GM18909 (cell line): ENCODE data around the gene TCN1.
"Not testable (repeated sequence)": the region's sequence is repeated elsewhere in the genome, so short reads cannot be mapped to it uniquely, and the experiment has no call there.

Experiments
- ATAC-seq: cut with Tn5 transposase; IDR thresholded peaks from one replicate; pipeline ENCODE4 v1.9.1; 2021; ENCODE audit warnings: mild to moderate bottlenecking; ENCODE audit not compliant: unreplicated experiment, poor library complexity

The TCN1 gene

DNA sequence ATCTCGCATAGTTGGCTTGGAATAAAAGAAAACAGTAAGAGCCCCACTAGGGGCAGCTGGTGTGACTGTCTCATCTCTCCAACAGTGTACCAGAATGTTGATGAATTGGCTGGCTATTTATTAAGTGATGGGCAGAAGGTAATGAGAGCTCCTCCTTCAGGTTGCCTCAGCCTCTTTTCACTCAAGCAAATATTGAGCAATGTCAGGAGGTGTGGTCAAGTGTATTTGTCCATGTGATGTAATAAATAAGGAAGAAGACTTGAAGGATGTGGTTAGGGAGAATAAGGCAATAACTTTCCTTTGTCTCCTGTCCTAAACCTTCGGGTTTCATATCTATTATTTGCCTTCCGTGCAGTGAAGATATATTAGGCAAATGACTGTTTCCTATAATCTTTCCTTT is at the start of gene TCN1:
Gene TCN1 (minus strand): TSS at position 91 of the 400 bp plus-strand sequence. CDS start 17 bp downstream, at position 74.
- ATAC-seq = no peak

- ATAC-seq = not testable (repeated sequence)
Measured at GRCh38 chr11:59903569-59903968, 37.3 kb upstream of the TCN1 start.

DNA sequence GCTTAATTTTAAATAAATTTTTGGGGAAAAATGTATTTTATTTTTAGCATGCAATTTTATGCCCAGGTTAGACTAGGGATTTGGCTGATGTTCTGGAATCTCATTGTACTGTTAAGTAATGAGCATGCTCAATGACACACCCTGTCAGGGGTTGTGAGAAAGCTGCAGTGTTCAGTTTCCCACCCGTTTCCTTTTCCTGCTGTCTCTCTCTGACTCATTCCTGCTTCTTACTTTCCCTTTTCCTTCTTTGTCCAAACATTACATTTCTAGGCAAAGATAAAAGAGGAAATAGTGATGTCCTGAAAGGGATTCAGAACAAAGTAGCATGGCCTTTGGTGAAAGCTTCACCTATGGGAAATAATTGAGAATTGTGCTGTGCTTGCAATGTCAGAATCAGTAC is 35.0 kb upstream of the TCN1 start:
- no peak for ATAC-seq

GRCh38 chr11:59900366-59901126 is 34.3 kb upstream of the TCN1 start:
- ATAC-seq = no peak

DNA sequence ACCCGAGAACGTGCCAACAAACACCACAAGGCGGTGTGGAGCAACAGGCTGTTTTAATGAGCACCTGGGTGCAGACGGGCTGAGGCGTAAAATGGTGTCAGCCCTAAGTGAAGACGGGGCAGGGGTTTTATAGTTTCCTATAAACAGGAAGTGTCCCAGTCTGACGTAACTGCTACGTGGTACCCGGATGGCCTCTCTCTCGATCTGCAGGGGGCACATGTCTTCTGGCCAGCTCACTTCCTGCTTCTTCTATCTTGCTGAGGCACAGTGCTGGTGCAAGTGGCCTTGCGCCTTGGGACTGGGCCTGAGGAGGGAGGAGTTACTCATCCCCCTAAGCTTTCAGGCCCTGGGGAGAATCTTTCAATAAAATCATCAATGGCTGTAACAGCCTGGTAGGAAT is 33.2 kb upstream of the TCN1 start:
- ATAC-seq = no peak

- no peak for ATAC-seq
Measured at GRCh38 chr11:59898650-59899049, 32.4 kb upstream of the TCN1 start.

DNA sequence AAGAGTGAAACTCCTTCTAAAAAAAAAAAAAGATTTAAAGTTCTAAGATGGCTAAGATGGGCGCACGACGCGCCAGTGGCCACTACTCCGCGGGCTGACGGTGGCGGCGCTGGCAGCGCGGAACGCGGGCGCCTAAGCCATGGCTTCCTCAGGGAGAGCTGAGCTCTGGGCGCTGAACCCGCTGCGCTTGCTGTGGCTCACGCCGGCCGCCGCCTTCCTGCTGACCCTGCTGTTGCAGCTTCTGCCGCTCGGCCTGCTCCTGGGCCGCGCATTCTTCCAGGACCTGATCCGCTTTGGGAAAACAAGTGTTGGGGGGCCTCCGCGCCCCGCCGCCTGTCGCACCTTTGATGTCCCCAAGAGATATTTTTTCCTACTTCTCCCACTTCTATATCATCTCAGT is 31.8 kb upstream of the TCN1 start:
- ATAC-seq = no peak

DNA sequence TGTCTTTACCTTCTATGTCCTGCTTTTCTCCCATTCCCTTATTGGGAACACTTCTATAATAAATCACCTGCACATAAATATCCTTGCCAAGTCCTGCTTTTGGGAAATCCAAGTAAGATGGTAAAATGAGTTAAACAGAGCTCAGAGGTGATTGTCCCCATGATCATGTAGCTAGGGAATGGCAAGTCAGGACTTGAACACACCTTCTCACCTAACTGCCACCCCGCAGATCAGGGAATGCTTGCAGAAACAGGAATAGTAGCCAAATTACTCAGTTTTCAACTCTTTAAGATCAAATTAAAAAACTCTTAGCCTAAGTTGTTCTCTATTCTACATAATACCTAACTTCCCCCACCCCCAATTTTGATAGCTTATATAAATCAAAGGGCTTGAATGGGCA is 28.3 kb upstream of the TCN1 start:
- ATAC-seq = no peak

- ATAC-seq = no peak
Measured at GRCh38 chr11:59891781-59892181, 25.5 kb upstream of the TCN1 start.

DNA sequence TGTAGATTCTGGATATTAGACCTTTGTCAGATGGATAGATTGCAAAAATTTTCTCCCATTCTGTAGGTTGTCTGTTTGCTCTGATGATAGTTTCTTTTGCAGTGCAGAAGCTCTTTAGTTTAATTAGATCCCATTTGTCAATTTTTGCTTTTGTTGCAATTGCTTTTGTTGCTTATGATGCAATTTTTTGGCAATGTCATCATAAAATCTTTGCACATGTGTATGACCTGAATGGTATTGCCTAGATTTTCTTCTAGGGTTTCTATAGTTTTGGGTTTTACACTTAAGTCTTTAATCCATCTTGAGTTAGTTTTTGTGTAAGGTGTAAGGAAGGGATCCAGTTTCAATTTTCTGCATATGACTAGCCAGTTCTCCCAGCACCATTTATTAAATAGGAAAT is 20.9 kb upstream of the TCN1 start:
- not testable (repeated sequence) for ATAC-seq

DNA sequence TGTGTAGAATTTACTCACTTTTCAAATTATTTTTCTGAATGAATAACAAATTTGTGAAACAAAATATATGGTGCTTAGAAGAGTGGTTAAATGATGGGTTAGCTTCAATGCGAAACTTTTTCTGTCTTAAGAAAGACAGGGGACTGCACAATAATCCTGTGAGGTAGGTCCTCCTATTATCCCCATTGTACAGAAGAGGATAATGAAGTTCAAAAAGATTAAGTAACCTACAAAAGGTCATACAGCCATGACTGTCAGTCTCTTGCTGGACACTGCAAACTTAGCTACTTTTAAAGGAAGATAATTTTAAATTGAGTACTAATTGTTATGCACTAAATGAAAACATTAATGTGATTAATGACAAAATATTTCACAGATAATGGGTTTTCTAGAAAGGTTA is 17.3 kb upstream of the TCN1 start:
- no peak for ATAC-seq

GRCh38 chr11:59879567-59879966 is 13.3 kb upstream of the TCN1 start:
- ATAC-seq = no peak

GRCh38 chr11:59878575-59878974 is 12.3 kb upstream of the TCN1 start, which contains the start of gene OOSP3:
Gene OOSP3 (plus strand): TSS chr11:59878782. CDS start chr11:59878809, 27 bp downstream.
- no peak for ATAC-seq

GRCh38 chr11:59877784-59878183 is 11.5 kb upstream of the TCN1 start:
- no peak for ATAC-seq

DNA sequence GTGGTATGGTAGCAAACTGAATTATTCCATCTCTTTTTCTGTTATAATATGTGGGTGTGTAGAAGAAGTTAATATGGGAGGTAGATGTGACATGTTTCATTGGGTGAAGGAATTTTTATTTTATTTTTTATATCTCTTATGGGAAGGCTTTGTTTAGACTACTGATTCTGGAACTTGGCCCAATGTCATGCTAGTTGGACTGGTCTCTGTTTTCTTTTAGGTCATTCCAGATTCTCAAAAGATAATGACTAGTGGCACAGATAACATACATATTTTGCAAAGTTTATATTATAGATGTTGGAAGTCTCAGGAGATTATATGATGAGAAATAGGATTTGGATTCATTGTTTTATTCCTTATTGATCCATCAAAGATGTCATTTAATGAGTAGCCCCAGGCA is 11.0 kb upstream of the TCN1 start:
- ATAC-seq = no peak

DNA sequence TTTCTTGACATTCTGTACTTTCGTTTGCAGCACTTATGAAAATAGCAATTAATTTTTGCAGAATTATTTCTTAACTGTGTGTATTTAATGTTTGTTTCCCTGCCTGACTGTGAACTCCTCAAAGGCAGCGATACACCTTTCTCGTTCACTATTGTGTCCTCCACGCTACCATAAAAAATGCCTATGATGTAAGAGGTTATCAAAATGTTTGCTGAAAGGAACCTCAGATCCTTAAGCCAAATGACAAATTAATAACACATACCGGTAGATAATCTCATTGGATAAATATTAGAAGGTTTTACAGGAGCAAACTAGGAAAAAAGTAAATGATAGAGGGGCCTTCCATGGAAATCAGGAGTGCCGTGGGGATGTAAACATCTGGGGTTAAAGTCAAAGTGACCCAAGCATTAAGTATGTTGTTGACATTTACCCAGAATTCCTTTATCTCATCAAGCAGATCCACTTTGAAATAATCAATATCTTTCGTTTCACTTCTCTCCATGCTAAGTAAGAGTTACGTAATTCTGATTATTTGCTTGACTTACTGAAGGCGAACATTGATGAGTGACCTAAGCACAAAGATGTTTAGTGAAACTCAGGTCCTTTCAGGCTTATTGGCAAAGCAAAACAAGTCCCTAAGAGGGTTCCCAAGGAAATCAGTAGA is 9.7 kb upstream of the TCN1 start:
- no peak for ATAC-seq

DNA sequence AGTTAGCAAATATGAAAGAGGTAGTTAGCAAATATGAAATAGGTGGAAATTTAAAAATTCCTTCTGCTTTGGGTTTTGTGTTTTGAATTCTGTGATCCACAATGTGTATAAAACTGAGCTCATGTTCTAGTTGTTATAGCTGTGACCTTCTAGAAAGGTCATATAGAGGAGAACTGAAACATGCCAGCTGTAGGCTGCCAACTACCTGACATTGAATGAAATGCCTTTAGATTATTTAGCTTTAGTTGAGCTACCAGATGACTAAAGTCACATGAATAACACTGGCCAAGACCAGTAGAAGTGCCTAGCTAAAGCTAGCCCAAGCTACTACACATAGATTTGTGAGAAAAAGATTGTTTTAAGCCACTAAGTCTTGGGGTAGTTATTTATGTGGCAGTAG is 5.8 kb upstream of the TCN1 start:
- ATAC-seq = no peak

GRCh38 chr11:59867946-59868345 is 1.7 kb upstream of the TCN1 start:
- ATAC-seq = no peak

DNA sequence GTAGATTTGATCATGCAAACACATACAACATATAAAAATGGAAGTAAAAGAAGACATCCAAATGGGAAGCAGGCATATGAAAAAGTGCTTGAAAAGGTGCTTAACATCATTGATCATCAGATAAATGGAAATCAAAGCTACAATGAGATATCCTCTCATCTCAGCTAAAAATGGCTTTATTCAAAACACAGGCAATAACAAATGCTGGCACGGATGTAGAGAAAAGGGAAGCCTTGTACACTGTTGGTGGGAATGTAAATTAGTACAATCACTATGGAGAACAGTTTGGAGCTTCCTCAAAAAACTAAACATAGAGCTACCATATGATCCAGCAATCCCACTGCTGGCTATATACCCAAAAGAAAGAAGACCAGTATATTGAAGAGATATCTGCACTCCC is 549 bp upstream of the TCN1 start:
- no peak for ATAC-seq

DNA sequence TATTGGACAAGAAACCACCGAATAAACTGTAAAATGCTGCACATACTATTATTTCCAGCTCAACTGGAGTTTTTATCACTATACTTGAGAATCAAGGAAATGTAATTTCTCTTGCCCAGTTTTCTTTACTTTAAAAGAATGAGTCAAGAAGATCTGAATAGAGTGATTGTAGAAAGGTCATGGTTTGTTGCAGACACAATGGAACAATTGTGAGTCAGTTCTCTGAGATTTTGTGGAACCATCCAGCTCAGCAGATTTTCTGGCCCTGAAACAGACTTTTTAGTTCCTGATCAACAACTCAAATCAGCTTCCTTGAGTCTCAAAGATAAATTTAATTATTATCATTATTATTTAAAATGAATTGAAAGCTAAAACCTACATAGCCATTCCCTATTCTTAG is 1.3 kb downstream of the TCN1 start:
- ATAC-seq = no peak

DNA sequence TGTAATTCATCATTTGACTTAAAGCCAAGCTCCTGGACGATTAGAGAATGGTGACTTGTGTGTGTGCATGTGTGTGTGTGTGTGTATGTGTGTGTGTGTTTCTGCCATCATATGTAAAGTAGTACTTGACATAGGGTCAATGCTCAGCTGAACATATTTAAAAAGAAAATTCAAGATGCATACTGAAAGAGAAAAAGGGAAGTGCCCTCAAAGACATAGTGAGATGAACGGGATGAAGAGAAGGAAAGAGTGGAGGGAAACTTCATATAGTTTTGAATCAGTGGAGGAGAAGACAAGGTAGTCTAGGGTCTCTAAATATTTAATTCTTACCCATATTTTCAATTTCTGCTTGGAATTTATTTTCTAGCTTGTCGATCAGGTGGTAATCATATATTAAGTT is 4.0 kb downstream of the TCN1 start:
- ATAC-seq = no peak

- no peak for ATAC-seq
Measured at GRCh38 chr11:59859673-59860072, 6.6 kb downstream of the TCN1 start.
